Measurements from ENCODE around the gene DHPS.
"Not testable (repeated sequence)": the region's sequence is repeated elsewhere in the genome, so short reads cannot be mapped to it uniquely, and the experiment has no call there.

Gene DHPS

DNA sequence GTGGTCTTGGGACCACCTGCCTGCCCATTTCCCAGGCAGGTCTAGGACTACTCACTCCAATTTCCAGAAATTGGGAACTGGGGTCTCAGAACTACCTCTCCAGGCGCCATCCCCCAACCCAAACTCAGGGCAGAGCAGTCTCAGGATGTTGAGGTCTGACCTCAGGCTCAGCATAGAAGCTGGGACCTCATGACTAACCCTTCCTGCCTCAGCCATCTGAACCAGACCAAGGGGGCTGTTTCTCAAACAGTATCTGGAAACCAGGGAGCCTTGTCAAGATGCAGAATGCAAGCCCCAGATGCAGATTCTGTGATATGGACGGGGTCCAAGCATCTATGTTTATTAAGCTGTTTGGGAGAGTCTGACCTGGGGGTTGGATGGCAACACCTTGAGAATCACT, 13.4 kb upstream of the DHPS start:
- Histone ChIP-seq H3K9ac (ENCODE audit: low read depth in 1 of 2, low read length in 2 of 2) (no peak overlapping the region), H3K4me1 (ENCODE audit: control insufficient read depth in 1 of 2, insufficient read depth in 2 of 2, low read length in 2 of 2) (peaks cover 12 to 15% of the 10 kb centered on the region in 2 donors), H3K9me3 (ENCODE audit: control insufficient read depth in 1 of 2, low read length in 2 of 2) (no peaks in the 10 kb centered on the region), H3K36me3 (ENCODE audit: control insufficient read depth in 1 of 2, insufficient read depth in 2 of 2, low read length in 2 of 2) (peaks cover 0 to 4% of the 10 kb centered on the region in 2 donors), H3K4me3 (ENCODE audit: low read depth in 1 of 2, low read length in 2 of 2) (peak overlapping the region in 1 of 2 donors; percentile 91), H3K27me3 (ENCODE audit: control insufficient read depth in 1 of 2, insufficient read depth in 2 of 2, low read length in 2 of 2) (no peaks in the 10 kb centered on the region), H3K27ac (ENCODE audit: low read depth, low read length) (no peak overlapping the region)

GRCh38 chr19:12694641-12695040, 13.0 kb upstream of the DHPS start:
- Histone ChIP-seq H3K9ac (ENCODE audit: low read depth in 1 of 2, low read length in 2 of 2) (no peak overlapping the region), H3K27ac (ENCODE audit: low read depth, low read length) (no peak overlapping the region), H3K4me3 (ENCODE audit: low read depth in 1 of 2, low read length in 2 of 2) (no peak overlapping the region), H3K9me3 (ENCODE audit: control insufficient read depth in 1 of 2, low read length in 2 of 2) (no peaks in the 10 kb centered on the region), H3K27me3 (ENCODE audit: control insufficient read depth in 1 of 2, insufficient read depth in 2 of 2, low read length in 2 of 2) (no peaks in the 10 kb centered on the region), H3K36me3 (ENCODE audit: control insufficient read depth in 1 of 2, insufficient read depth in 2 of 2, low read length in 2 of 2) (peaks cover 0 to 3% of the 10 kb centered on the region in 2 donors), H3K4me1 (ENCODE audit: control insufficient read depth in 1 of 2, insufficient read depth in 2 of 2, low read length in 2 of 2) (peaks cover 12 to 15% of the 10 kb centered on the region in 2 donors)

- Histone ChIP-seq H3K36me3 (ENCODE audit: control insufficient read depth in 1 of 2, insufficient read depth in 2 of 2, low read length in 2 of 2) (peaks cover 0 to 3% of the 10 kb centered on the region in 2 donors), H3K4me3 (ENCODE audit: low read depth in 1 of 2, low read length in 2 of 2) (no peak overlapping the region), H3K9ac (ENCODE audit: low read depth in 1 of 2, low read length in 2 of 2) (no peak overlapping the region), H3K4me1 (ENCODE audit: control insufficient read depth in 1 of 2, insufficient read depth in 2 of 2, low read length in 2 of 2) (peaks cover 12 to 15% of the 10 kb centered on the region in 2 donors), H3K27me3 (ENCODE audit: control insufficient read depth in 1 of 2, insufficient read depth in 2 of 2, low read length in 2 of 2) (no peaks in the 10 kb centered on the region), H3K27ac (ENCODE audit: low read depth, low read length) (no peak overlapping the region), H3K9me3 (ENCODE audit: control insufficient read depth in 1 of 2, low read length in 2 of 2) (no peaks in the 10 kb centered on the region)
Observed at GRCh38 chr19:12692960-12693359, 11.3 kb upstream of the DHPS start.

- Histone ChIP-seq H3K36me3 (ENCODE audit: control insufficient read depth in 1 of 2, insufficient read depth in 2 of 2, low read length in 2 of 2) (peaks cover 0 to 3% of the 10 kb centered on the region in 2 donors), H3K27ac (ENCODE audit: low read depth, low read length) (no peak overlapping the region), H3K4me1 (ENCODE audit: control insufficient read depth in 1 of 2, insufficient read depth in 2 of 2, low read length in 2 of 2) (no peaks in the 10 kb centered on the region)
Observed at GRCh38 chr19:12689581-12690216, 8.0 kb upstream of the DHPS start.

GRCh38 chr19:12689012-12689411, 7.3 kb upstream of the DHPS start:
- Histone ChIP-seq H3K4me3 (ENCODE audit: low read depth in 1 of 2, low read length in 2 of 2) (no peak overlapping the region), H3K27ac (ENCODE audit: low read depth, low read length) (no peak overlapping the region), H3K4me1 (ENCODE audit: control insufficient read depth in 1 of 2, insufficient read depth in 2 of 2, low read length in 2 of 2) (no peaks in the 10 kb centered on the region), H3K9me3 (ENCODE audit: control insufficient read depth in 1 of 2, low read length in 2 of 2) (no peaks in the 10 kb centered on the region), H3K9ac (ENCODE audit: low read depth in 1 of 2, low read length in 2 of 2) (no peak overlapping the region), H3K36me3 (ENCODE audit: control insufficient read depth in 1 of 2, insufficient read depth in 2 of 2, low read length in 2 of 2) (peaks cover 0 to 3% of the 10 kb centered on the region in 2 donors), H3K27me3 (ENCODE audit: control insufficient read depth in 1 of 2, insufficient read depth in 2 of 2, low read length in 2 of 2) (no peaks in the 10 kb centered on the region)

More at GRCh38 chr19:12689581-12690216, 8.0 kb upstream of the DHPS start:
- no peak overlapping the region for H3K4me3 ChIP-seq (ENCODE audit: low read depth in 1 of 2, low read length in 2 of 2)
- H3K9me3 ChIP-seq (ENCODE audit: control insufficient read depth in 1 of 2, low read length in 2 of 2): no peaks in the 10 kb centered on the region
- no peaks in the 10 kb centered on the region for H3K27me3 ChIP-seq (ENCODE audit: control insufficient read depth in 1 of 2, insufficient read depth in 2 of 2, low read length in 2 of 2)
- no peak overlapping the region for H3K9ac ChIP-seq (ENCODE audit: low read depth in 1 of 2, low read length in 2 of 2)

DNA sequence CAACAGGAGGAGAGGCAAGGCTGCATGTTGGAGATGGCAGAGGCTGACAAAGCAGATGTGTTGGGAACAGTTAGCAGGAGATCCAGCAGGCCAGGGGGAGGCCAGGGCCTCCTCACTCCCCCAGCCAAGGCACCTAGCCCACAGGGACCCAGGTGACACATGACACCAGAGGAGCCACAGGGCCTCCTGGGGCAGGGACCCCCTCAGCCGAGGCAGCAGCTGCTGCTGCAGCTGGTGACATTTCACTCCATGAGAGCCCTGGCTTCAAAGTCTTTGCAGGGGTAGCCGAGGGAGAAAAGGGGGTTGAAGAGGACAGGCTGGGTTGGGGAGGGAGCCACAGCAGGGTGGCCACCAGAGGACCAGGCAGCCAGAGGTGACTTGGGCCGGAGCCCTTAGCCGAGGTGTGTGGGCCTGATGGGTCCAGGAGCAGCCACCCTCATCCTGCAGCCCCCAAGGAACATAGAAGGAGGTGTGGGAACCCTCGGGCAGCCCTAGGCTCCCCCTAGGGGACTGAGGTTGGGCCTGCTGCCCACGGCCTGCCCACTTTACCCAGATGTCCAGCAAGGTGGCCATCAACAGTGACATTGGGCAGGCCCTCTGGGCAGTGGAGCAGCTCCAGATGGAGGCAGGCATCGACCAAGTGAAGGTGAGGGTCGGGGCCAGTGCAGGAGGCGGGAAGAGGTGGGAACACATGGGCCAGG, 6.0 kb upstream of the DHPS start, which contains the start of gene GNG14:
GNG14 (plus strand) TSS at position 503 of the 701 bp plus-strand sequence; CDS start at position 554, 51 bp downstream.
- Histone ChIP-seq H3K4me3 (ENCODE audit: low read depth in 1 of 2, low read length in 2 of 2) (no peak within 1 kb of the TSS), H3K9ac (ENCODE audit: low read depth in 1 of 2, low read length in 2 of 2) (no peak within 1 kb of the TSS), H3K36me3 (ENCODE audit: control insufficient read depth in 1 of 2, insufficient read depth in 2 of 2, low read length in 2 of 2) (peaks cover 0 to 3% of the 10 kb centered on the region in 2 donors), H3K27ac (ENCODE audit: low read depth, low read length) (no peak within 1 kb of the TSS), H3K4me1 (ENCODE audit: control insufficient read depth in 1 of 2, insufficient read depth in 2 of 2, low read length in 2 of 2) (no peaks in the 10 kb centered on the region), H3K27me3 (ENCODE audit: control insufficient read depth in 1 of 2, insufficient read depth in 2 of 2, low read length in 2 of 2) (no peaks in the 10 kb centered on the region), H3K9me3 (ENCODE audit: control insufficient read depth in 1 of 2, low read length in 2 of 2) (no peaks in the 10 kb centered on the region)

- H3K9me3 ChIP-seq (ENCODE audit: control insufficient read depth in 1 of 2, low read length in 2 of 2): no peaks in the 10 kb centered on the region
- H3K9ac ChIP-seq (ENCODE audit: low read depth in 1 of 2, low read length in 2 of 2): no peak overlapping the region
- peaks cover 0 to 3% of the 10 kb centered on the region in 2 donors for H3K36me3 ChIP-seq (ENCODE audit: control insufficient read depth in 1 of 2, insufficient read depth in 2 of 2, low read length in 2 of 2)
- no peak overlapping the region for H3K27ac ChIP-seq (ENCODE audit: low read depth, low read length)
- H3K4me3 ChIP-seq (ENCODE audit: low read depth in 1 of 2, low read length in 2 of 2): no peak overlapping the region
- no peaks in the 10 kb centered on the region for H3K27me3 ChIP-seq (ENCODE audit: control insufficient read depth in 1 of 2, insufficient read depth in 2 of 2, low read length in 2 of 2)
- peaks cover 0 to 2% of the 10 kb centered on the region in 2 donors for H3K4me1 ChIP-seq (ENCODE audit: control insufficient read depth in 1 of 2, insufficient read depth in 2 of 2, low read length in 2 of 2)
Observed at GRCh38 chr19:12685831-12686230, 4.2 kb upstream of the DHPS start.

GRCh38 chr19:12680034-12680433, 1.6 kb downstream of the DHPS start:
- no peak overlapping the region for H3K9ac ChIP-seq (ENCODE audit: low read depth in 1 of 2, low read length in 2 of 2)
- H3K27me3 ChIP-seq (ENCODE audit: control insufficient read depth in 1 of 2, insufficient read depth in 2 of 2, low read length in 2 of 2): no peaks in the 10 kb centered on the region
- H3K9me3 ChIP-seq (ENCODE audit: control insufficient read depth in 1 of 2, low read length in 2 of 2): no peaks in the 10 kb centered on the region
- peaks cover 0 to 7% of the 10 kb centered on the region in 2 donors for H3K4me1 ChIP-seq (ENCODE audit: control insufficient read depth in 1 of 2, insufficient read depth in 2 of 2, low read length in 2 of 2)
- H3K36me3 ChIP-seq (ENCODE audit: control insufficient read depth in 1 of 2, insufficient read depth in 2 of 2, low read length in 2 of 2): peaks cover 22 to 45% of the 10 kb centered on the region in 2 donors
- no peak overlapping the region for H3K27ac ChIP-seq (ENCODE audit: low read depth, low read length)
- no peak overlapping the region for H3K4me3 ChIP-seq (ENCODE audit: low read depth in 1 of 2, low read length in 2 of 2)

DNA sequence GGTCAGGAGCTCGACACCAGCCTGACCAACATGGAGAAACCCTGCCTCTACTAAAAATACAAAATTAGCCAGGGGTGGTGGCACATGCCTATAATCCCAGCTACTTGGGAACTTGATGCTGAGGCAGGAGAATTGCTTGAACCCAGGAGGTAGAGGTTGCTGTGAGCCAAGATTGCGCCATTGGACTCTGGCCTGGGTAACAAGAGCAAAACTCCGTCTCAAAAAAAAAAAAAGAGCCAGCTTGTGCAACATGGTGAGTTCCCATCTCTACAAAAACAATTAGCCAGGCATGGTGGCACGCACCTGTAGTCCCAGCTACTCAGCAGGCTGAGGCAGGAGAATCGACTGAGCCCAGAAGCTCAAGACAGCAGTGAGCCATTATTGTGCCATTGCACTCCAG, 3.6 kb downstream of the DHPS start:
- not testable (repeated sequence) for H3K4me3 ChIP-seq (ENCODE audit: low read depth in 1 of 2, low read length in 2 of 2); H3K9me3 ChIP-seq (ENCODE audit: control insufficient read depth in 1 of 2, low read length in 2 of 2); H3K4me1 ChIP-seq (ENCODE audit: control insufficient read depth in 1 of 2, insufficient read depth in 2 of 2, low read length in 2 of 2); H3K27ac ChIP-seq (ENCODE audit: low read depth, low read length); H3K9ac ChIP-seq (ENCODE audit: low read depth in 1 of 2, low read length in 2 of 2); H3K27me3 ChIP-seq (ENCODE audit: control insufficient read depth in 1 of 2, insufficient read depth in 2 of 2, low read length in 2 of 2)
- H3K36me3 ChIP-seq (ENCODE audit: control insufficient read depth in 1 of 2, insufficient read depth in 2 of 2, low read length in 2 of 2): peaks cover 32 to 58% of the 10 kb centered on the region in 2 donors

DNA sequence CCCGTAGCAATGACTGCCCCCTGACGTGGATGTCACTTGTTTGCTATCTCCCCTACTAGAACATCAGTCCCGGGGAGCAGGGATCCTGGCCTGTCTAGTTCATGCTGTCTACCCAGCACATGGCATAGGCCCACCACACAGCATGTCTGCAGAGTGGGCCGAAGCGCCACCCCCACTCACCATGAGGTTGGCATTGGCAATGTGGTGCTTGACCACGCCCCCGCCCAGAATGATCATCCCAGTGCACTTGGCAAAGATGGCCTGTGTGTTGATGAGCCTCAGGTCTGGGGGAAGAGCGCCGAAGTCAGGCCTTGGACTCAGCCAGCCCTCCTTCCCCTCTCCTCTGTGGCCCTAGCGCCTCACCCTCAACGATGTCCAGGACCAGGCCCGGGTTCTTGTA, 4.8 kb downstream of the DHPS start:
- Histone ChIP-seq H3K27me3 (ENCODE audit: control insufficient read depth in 1 of 2, insufficient read depth in 2 of 2, low read length in 2 of 2) (no peaks in the 10 kb centered on the region), H3K9ac (ENCODE audit: low read depth in 1 of 2, low read length in 2 of 2) (no peak overlapping the region), H3K36me3 (ENCODE audit: control insufficient read depth in 1 of 2, insufficient read depth in 2 of 2, low read length in 2 of 2) (peaks cover 38 to 64% of the 10 kb centered on the region in 2 donors), H3K27ac (ENCODE audit: low read depth, low read length) (no peak overlapping the region), H3K4me1 (ENCODE audit: control insufficient read depth in 1 of 2, insufficient read depth in 2 of 2, low read length in 2 of 2) (peaks cover 0 to 7% of the 10 kb centered on the region in 2 donors), H3K9me3 (ENCODE audit: control insufficient read depth in 1 of 2, low read length in 2 of 2) (no peaks in the 10 kb centered on the region), H3K4me3 (ENCODE audit: low read depth in 1 of 2, low read length in 2 of 2) (no peak overlapping the region)

Data from duodenal mucosa (tissue), 2 donors.